Fibroblast of the conjunctiva (primary cell): ENCODE data around the gene NCOR1.
"Not testable (repeated sequence)": the region's sequence is repeated elsewhere in the genome, so short reads cannot be mapped to it uniquely, and the experiment has no call there.

Experiments used
- DNase-seq: peaks from one replicate; pipeline ENCODE4 v3.0.0-alpha.2; 2010; ENCODE audit warnings: low read depth

Gene NCOR1

GRCh38 chr17:16148596-16148995 lies 66.7 kb downstream of the NCOR1 start:
- no peak for DNase-seq

- DNase-seq: not testable (repeated sequence)
Observed at GRCh38 chr17:16145319-16145890, 69.9 kb downstream of the NCOR1 start.

GRCh38 chr17:16141685-16142084 lies 73.6 kb downstream of the NCOR1 start:
- DNase-seq: no peak

- DNase-seq: no peak
Observed at GRCh38 chr17:16140854-16141253, 74.5 kb downstream of the NCOR1 start.

GRCh38 chr17:16135461-16135860 lies 79.9 kb downstream of the NCOR1 start:
- DNase-seq: no peak

- no peak for DNase-seq
Observed at GRCh38 chr17:16131593-16131992, 83.7 kb downstream of the NCOR1 start.

- DNase-seq: no peak
Observed at GRCh38 chr17:16129441-16130205, 85.7 kb downstream of the NCOR1 start.

GRCh38 chr17:16123531-16123930 lies 91.8 kb downstream of the NCOR1 start:
- DNase-seq: no peak

GRCh38 chr17:16122697-16123434 lies 92.5 kb downstream of the NCOR1 start:
- DNase-seq: no peak

GRCh38 chr17:16121915-16122314 lies 93.4 kb downstream of the NCOR1 start:
- no peak for DNase-seq

GRCh38 chr17:16120937-16121336 lies 94.4 kb downstream of the NCOR1 start:
- no peak for DNase-seq

- DNase-seq: no peak
Observed at GRCh38 chr17:16117149-16117548, 98.2 kb downstream of the NCOR1 start.

GRCh38 chr17:16115077-16115698 lies 100.1 kb downstream of the NCOR1 start:
- not testable (repeated sequence) for DNase-seq

- DNase-seq: no peak
Observed at GRCh38 chr17:16108871-16109270, 106.5 kb downstream of the NCOR1 start.

- DNase-seq: no peak
Observed at GRCh38 chr17:16108386-16108785, 106.9 kb downstream of the NCOR1 start.

GRCh38 chr17:16107165-16107770 lies 108.1 kb downstream of the NCOR1 start:
- DNase-seq: no peak

- peak; percentile 28 for DNase-seq
Observed at GRCh38 chr17:16106161-16106891, 109.0 kb downstream of the NCOR1 start.

- DNase-seq: no peak
Observed at GRCh38 chr17:16104189-16104588, 111.1 kb downstream of the NCOR1 start.

GRCh38 chr17:16101440-16101839 lies 113.9 kb downstream of the NCOR1 start:
- no peak for DNase-seq

GRCh38 chr17:16100737-16101400 lies 114.5 kb downstream of the NCOR1 start:
- DNase-seq: no peak

- DNase-seq: no peak
Observed at GRCh38 chr17:16091773-16092172, 123.6 kb downstream of the NCOR1 start.
